ENCODE data around the gene GFAP. TPM values are rescaled to one million over a fixed set of nuclear protein-coding genes. Genes with fewer than 3 reads are reported as not detected.

GFAP gene
- total RNA-seq, 1 experiment from 2014 or later = 1.2 TPM

GRCh38 chr17:44922136-44922535 lies 6.8 kb upstream of the GFAP start:
- H2AK5ac ChIP-seq (ENCODE audit: insufficient read length, low read length) = no peak overlapping the region
- no peak overlapping the region for H4K91ac ChIP-seq (ENCODE audit: insufficient read length, low read depth, low read length)
- no peak overlapping the region for H2BK12ac ChIP-seq (ENCODE audit: insufficient read length, low read depth, low read length)
- no peak overlapping the region for H3K4ac ChIP-seq (ENCODE audit: low read depth, low read length)
- H3K23ac ChIP-seq (ENCODE audit: insufficient read length, low read depth, low read length) = no peak overlapping the region
- H3T11ph ChIP-seq (ENCODE audit: low read length) = no peak overlapping the region
- H3K9me3 Mint-ChIP-seq = no peaks in the 10 kb centered on the region
- no peak overlapping the region for H2BK120ac ChIP-seq (ENCODE audit: low read depth, low read length, poor library complexity, severe bottlenecking)
- H3K27ac ChIP-seq (ENCODE audit: insufficient read length, low read depth, low read length) = no peak overlapping the region
- H3K36me3 Mint-ChIP-seq (ENCODE audit: insufficient read depth in 1 of 3, low read depth in 3 of 3) = peaks cover 12 to 21% (median 17%) of the 10 kb centered on the region in 3 experiments
- H3K18ac ChIP-seq (ENCODE audit: insufficient read length, low read depth, low read length) = no peak overlapping the region
- peaks cover 17 to 32% of the 10 kb centered on the region in 2 experiments for H3K4me1 Mint-ChIP-seq
- H4K5ac ChIP-seq (ENCODE audit: insufficient read length, low read depth, low read length) = no peak overlapping the region
- no peak for TF ChIP-seq CTCF (conservative IDR thresholded peaks at IDR 0.05)
- H4K20me1 ChIP-seq (ENCODE audit: control insufficient read depth, insufficient read depth, insufficient read length) = no peaks in the 10 kb centered on the region
- no peak overlapping the region for H3K56ac ChIP-seq (ENCODE audit: insufficient read length, low read depth, low read length)
- H3K23me2 ChIP-seq (ENCODE audit: insufficient read length, low read depth, low read length, poor library complexity, severe bottlenecking) = no peaks in the 10 kb centered on the region
- H3K79me2 ChIP-seq (ENCODE audit: insufficient read depth, low read length) = no peaks in the 10 kb centered on the region
- no peak overlapping the region for H2BK15ac ChIP-seq (ENCODE audit: low read depth, low read length)
- no peaks in the 10 kb centered on the region for H3K79me1 ChIP-seq (ENCODE audit: insufficient read depth, low read depth, low read length, poor library complexity, severe bottlenecking)
- no peak overlapping the region for H3K4me3 Mint-ChIP-seq
- no peak for DNase-seq
- H3K14ac ChIP-seq (ENCODE audit: insufficient read depth, low read length) = no peak overlapping the region
- no peak overlapping the region for H3K9ac ChIP-seq (ENCODE audit: extremely low read depth, insufficient read length, low read length)
- H3K4me1 ChIP-seq (ENCODE audit: insufficient read depth, low read length) = peaks cover 7% of the 10 kb centered on the region; the same call in 1 of the 2 replicates
- WGBS (ENCODE audit: extremely low coverage, insufficient read length, low lambda C conversion rate) = no CpG with 5 or more reads among the region's 6 CpGs
- H3K4me2 ChIP-seq (ENCODE audit: insufficient read depth, insufficient read length, low read length) = no peak overlapping the region
- H3K27ac Mint-ChIP-seq = no peak overlapping the region
- no peak overlapping the region for H2AFZ ChIP-seq (ENCODE audit: low read length)
- no peaks in the 10 kb centered on the region for H3K9me3 ChIP-seq (ENCODE audit: control insufficient read depth, low read depth, low read length)
- H2BK20ac ChIP-seq (ENCODE audit: low read depth, low read length, poor library complexity, severe bottlenecking) = no peak overlapping the region
- H3K27me3 ChIP-seq (ENCODE audit: insufficient read depth, low read length) = 0 out of 2 replicates have a peak, but pooled peaks cover 2% of the 10 kb centered on the region
- H3K27me3 Mint-ChIP-seq (ENCODE audit: low read depth) = peaks cover 19% of the 10 kb centered on the region
- no peak overlapping the region for H2BK5ac ChIP-seq (ENCODE audit: insufficient read length, low read length)
- no peak overlapping the region for H4K8ac ChIP-seq (replicated peaks; ENCODE audit: insufficient read length, low read depth, low read length)
